CD14-positive monocyte (primary cell): ENCODE measurements around the gene RPS5. TPM values are rescaled to one million over a fixed set of nuclear protein-coding genes. Genes with fewer than 3 reads are reported as not detected.
A peak's percentile ranks its signal among the peaks of the same experiment; 100 is the strongest.

Experiments used
- DNase-seq, 3 donors: peaks; one replicate each; pipeline ENCODE4 v3.0.0-alpha.2; 2011 to 2022
- H2AFZ ChIP-seq: 2 replicates; pipeline ENCODE4 v1.6.0; 2012; ENCODE audit warnings: mild to moderate bottlenecking, low read depth, low read length, inconsistent platforms; ENCODE audit not compliant: insufficient read depth, poor library complexity, severe bottlenecking
- H3K27ac ChIP-seq, 2 donors: 1 replicate in 1 of 2; 2 replicates in 1 of 2; pipeline ENCODE4 v1.5.1; 2012 to 2013; ENCODE audit warnings: low read length in 2 of 2, control low read depth in 1 of 2, inconsistent platforms in 1 of 2, low read depth in 1 of 2, mild to moderate bottlenecking in 1 of 2
- H3K27me3 ChIP-seq, 2 donors: one replicate each; pipeline versions ENCODE4 v1.6.0 to v1.6.1; 2011 to 2013; ENCODE audit warnings: low read length in 2 of 2; ENCODE audit not compliant: control insufficient read depth in 2 of 2, insufficient read depth in 2 of 2
- H3K36me3 ChIP-seq, 2 donors: replicated peaks in 1 of 2; 1 replicate in 1 of 2; 2 replicates in 1 of 2; pipeline versions ENCODE4 v1.5.1 to v1.6.1; 2012 to 2013; ENCODE audit warnings: low read length in 2 of 2, control low read depth in 1 of 2, inconsistent platforms in 1 of 2, mild to moderate bottlenecking in 1 of 2; ENCODE audit not compliant: insufficient read depth in 2 of 2, control insufficient read depth in 1 of 2
- H3K4me1 ChIP-seq, 2 donors: 1 replicate in 1 of 2; 2 replicates in 1 of 2; pipeline versions ENCODE4 v1.5.1 to v1.6.1; 2012 to 2013; ENCODE audit warnings: low read length in 2 of 2, control low read depth in 1 of 2, inconsistent platforms in 1 of 2, mild to moderate bottlenecking in 1 of 2, moderate library complexity in 1 of 2; ENCODE audit not compliant: insufficient read depth in 2 of 2, control insufficient read depth in 1 of 2
- H3K4me2 ChIP-seq: replicated peaks from 2 replicates; pipeline ENCODE3; 2012; ENCODE audit warnings: low read length, moderate library complexity, mild to moderate bottlenecking; ENCODE audit not compliant: poor library complexity, severe bottlenecking; ENCODE audit errors: extremely low read depth
- H3K4me3 ChIP-seq, 3 experiments: fragments of 200-600 bp in 1 of 3; sonication (generic) in 1 of 3; replicated peaks in 1 of 3; 1 replicate in 2 of 3; 2 replicates in 1 of 3; pipeline ENCODE4 v1.5.1; 2011 to 2013; ENCODE audit warnings: low read length in 3 of 3, mild to moderate bottlenecking in 3 of 3, control low read depth in 2 of 3, low read depth in 2 of 3, inconsistent platforms in 1 of 3, moderate library complexity in 1 of 3
- H3K79me2 ChIP-seq: 2 replicates; pipeline ENCODE4 v1.6.0; 2012; ENCODE audit warnings: mild to moderate bottlenecking, control low read depth, inconsistent platforms, low read length, moderate library complexity; ENCODE audit not compliant: insufficient read depth
- H3K9ac ChIP-seq: 2 replicates; pipeline ENCODE4 v1.6.0; 2017; ENCODE audit warnings: low read length, mild to moderate bottlenecking; ENCODE audit not compliant: insufficient read depth, poor library complexity, severe bottlenecking
- H3K9me3 ChIP-seq, 2 donors: replicated peaks in 1 of 2; 1 replicate in 1 of 2; 2 replicates in 1 of 2; pipeline versions ENCODE4 v1.5.1 to v1.6.1; 2012 to 2013; ENCODE audit warnings: low read length in 2 of 2, control low read depth in 1 of 2; ENCODE audit not compliant: control insufficient read depth in 1 of 2, insufficient read depth in 1 of 2
- H4K20me1 ChIP-seq: 2 replicates; pipeline ENCODE4 v1.6.0; 2012; ENCODE audit warnings: mild to moderate bottlenecking, low read length, control low read depth, moderate library complexity; ENCODE audit not compliant: insufficient read depth
- H3K27ac Mint-ChIP-seq, 7 donors: one replicate each; pipeline ENCODE4 v1.8.0; 2020; ENCODE audit warnings: mild to moderate bottlenecking in 7 of 7, mixed read lengths in 7 of 7, moderate library complexity in 6 of 7, inconsistent platforms in 2 of 7
- H3K27me3 Mint-ChIP-seq, 3 donors: one replicate each; pipeline ENCODE4 v1.8.0; 2021 to 2022; ENCODE audit warnings: low read depth in 3 of 3, mild to moderate bottlenecking in 3 of 3, mixed read lengths in 3 of 3, moderate library complexity in 3 of 3, inconsistent platforms in 1 of 3
- H3K36me3 Mint-ChIP-seq, 2 donors: one replicate each; pipeline ENCODE4 v1.8.0; 2020; ENCODE audit warnings: mixed read lengths in 2 of 2, inconsistent platforms in 1 of 2, mild to moderate bottlenecking in 1 of 2
- H3K4me1 Mint-ChIP-seq: one replicate; pipeline ENCODE4 v1.8.0; 2020; ENCODE audit warnings: mild to moderate bottlenecking, mixed read lengths
- H3K4me3 Mint-ChIP-seq, 2 donors: one replicate each; pipeline ENCODE4 v1.8.0; 2020; ENCODE audit warnings: mild to moderate bottlenecking in 2 of 2, mixed read lengths in 2 of 2, moderate library complexity in 1 of 2
- H3K9me3 Mint-ChIP-seq, 7 donors: one replicate each; pipeline ENCODE4 v1.8.0; 2020 to 2022; ENCODE audit warnings: mixed read lengths in 7 of 7, mild to moderate bottlenecking in 6 of 7, moderate library complexity in 6 of 7, inconsistent platforms in 2 of 7
- CTCF ChIP-seq: fragments of 200-600 bp; IDR thresholded peaks from one replicate; pipeline ENCODE4 v1.8.0; 2022; ENCODE audit warnings: antibody characterized with exemption, mild to moderate bottlenecking
- WGBS: methylation state at CpG from one replicate; pipeline ENCODE4 v1.1.5; 2013; ENCODE audit warnings: missing lambda C conversion rate; ENCODE audit not compliant: insufficient coverage; 5-methylcytosine and 5-hydroxymethylcytosine counted together
- intact Hi-C, 2 donors: fragments of 100-400 bp; cut with micrococcal nuclease; formaldehyde crosslinking; loops; one replicate each; pipeline versions ENCODE4 v1.15.0 to v1.15.1; 2023
- polyA plus RNA-seq, 3 donors: library from polyadenylated mRNA; depleted of rRNA in 1 of 3; unstranded in 2 of 3; stranded (reverse) in 1 of 3; fragments of 300-500 nt in 2 of 3; fragments of >200 nt in 1 of 3; fragmentation: Illumina TruSeq in 2 of 3; gene quantifications; 1 replicate in 2 of 3; 2 replicates in 1 of 3; pipeline ENCODE4 v1.2.3, GENCODE V29; 2012 to 2021

The RPS5 gene
- polyA plus RNA-seq, 3 donors, result 485 to 1,381 (median 580) TPM

DNA sequence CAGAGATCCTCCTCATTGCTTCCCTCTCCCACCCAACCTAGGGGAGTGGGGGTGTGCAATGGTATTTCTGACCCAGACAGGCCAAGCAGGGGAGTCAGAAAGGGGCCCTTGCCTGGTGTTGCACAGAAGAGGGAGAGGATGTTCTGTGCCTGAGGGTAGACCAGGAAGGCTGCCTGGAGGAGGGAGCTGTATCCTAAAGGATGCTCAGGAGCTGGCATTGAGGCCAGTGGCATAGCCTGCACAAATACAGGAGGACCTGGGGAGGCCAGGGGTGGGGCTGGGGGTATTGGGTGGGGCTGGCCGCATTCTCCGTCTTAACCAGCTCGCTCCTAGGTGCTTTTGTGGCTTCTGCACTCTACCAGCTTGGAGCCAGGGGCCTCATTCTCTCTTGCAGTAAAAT, 12.8 kb downstream of the RPS5 start:
- Mint-ChIP-seq H3K27me3 (peaks cover 26 to 37% (median 37%) of the 10 kb centered on the region in 3 donors), H3K4me3 (no peak overlapping the region), H3K4me1 (peaks cover 16% of the 10 kb centered on the region), H3K27ac (no peak overlapping the region), H3K36me3 (peaks cover 4 to 6% of the 10 kb centered on the region in 2 donors), H3K9me3 (peaks cover 0 to 11% (median 0%) of the 10 kb centered on the region in 7 donors)
- no peak overlapping the region for H3K4me2 ChIP-seq
- peaks cover 14 to 18% of the 10 kb centered on the region in 2 donors for H3K4me1 ChIP-seq
- intact Hi-C loops, result loop anchor here in 1 of 2 donors (2.0 kb wide), 1 partner anchor 41 kb away; the partner anchor contains the start of gene ZNF132
- no peak overlapping the region for H3K27ac ChIP-seq
- peaks cover 5 to 30% of the 10 kb centered on the region in 2 donors for H3K27me3 ChIP-seq
- H3K4me3 ChIP-seq, result no peak overlapping the region
- H4K20me1 ChIP-seq, result no peaks in the 10 kb centered on the region
- H3K36me3 ChIP-seq, result peaks cover 3 to 4% of the 10 kb centered on the region in 2 donors
- no peaks in the 10 kb centered on the region for H3K9me3 ChIP-seq
- peak overlapping the region; percentile 52 for H2AFZ ChIP-seq
- TF ChIP-seq CTCF, result no peak
- no peaks in the 10 kb centered on the region for H3K79me2 ChIP-seq
- no peak for DNase-seq
- WGBS, result 100% methylated on average over 3 of the region's 3 CpGs
- no peak overlapping the region for H3K9ac ChIP-seq

DNA sequence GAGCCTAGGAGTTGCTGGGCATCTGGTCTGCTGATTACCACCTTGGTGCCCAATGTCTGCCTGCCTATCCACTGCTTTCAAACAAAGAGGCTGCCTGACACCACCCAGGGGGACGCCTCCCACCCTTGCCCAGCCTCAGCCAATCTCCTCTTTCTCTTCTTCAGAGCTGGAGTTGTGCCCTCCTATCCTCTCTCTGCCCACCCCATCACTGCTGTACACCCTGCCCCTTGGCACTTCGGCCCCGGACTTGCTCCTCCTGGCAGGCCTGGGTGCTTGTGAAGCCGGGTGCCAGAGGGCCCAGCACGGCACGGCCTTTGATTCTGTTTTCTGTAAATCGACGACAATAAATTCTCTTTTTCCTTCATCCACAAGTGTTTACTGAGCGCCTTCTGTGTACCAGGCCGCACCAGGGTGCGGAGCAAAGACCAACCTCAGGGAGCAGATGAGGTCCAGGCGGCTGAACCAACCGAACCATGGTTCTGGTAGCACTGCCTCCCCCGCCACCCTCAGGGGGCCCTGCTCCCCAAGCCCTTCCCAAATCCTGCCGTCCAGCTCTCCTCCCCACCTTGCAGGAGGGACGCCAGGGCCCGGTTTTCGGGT, 13.3 kb downstream of the RPS5 start:
- H3K4me3 ChIP-seq, result peak overlapping the region in 2 of 3 experiments; percentile 35 to 72

More for the DNA sequence above, 13.3 kb downstream of the RPS5 start:
- intact Hi-C loops, result loop anchor here in 1 of 2 donors (2.0 kb wide), 1 partner anchor 40 kb away; the partner anchor contains the start of gene ZNF132
- H2AFZ ChIP-seq, result peak overlapping the region; percentile 52
- TF ChIP-seq CTCF, result no peak
- H3K36me3 Mint-ChIP-seq, result peaks cover 0 to 2% of the 10 kb centered on the region in 2 donors
- H3K27me3 Mint-ChIP-seq, result peaks cover 24 to 32% (median 32%) of the 10 kb centered on the region in 3 donors
- H3K36me3 ChIP-seq, result no peaks in the 10 kb centered on the region
- H3K4me1 ChIP-seq, result peaks cover 14 to 18% of the 10 kb centered on the region in 2 donors
- peaks cover 0 to 11% (median 0%) of the 10 kb centered on the region in 7 donors for H3K9me3 Mint-ChIP-seq
- H3K79me2 ChIP-seq, result no peaks in the 10 kb centered on the region
- peaks cover 15% of the 10 kb centered on the region for H3K4me1 Mint-ChIP-seq
- H4K20me1 ChIP-seq, result no peaks in the 10 kb centered on the region
- peak overlapping the region; percentile 66 to 76 for H3K4me3 Mint-ChIP-seq
- peaks cover 5 to 25% of the 10 kb centered on the region in 2 donors for H3K27me3 ChIP-seq
- peak overlapping the region; percentile 69 for H3K4me2 ChIP-seq
- H3K9me3 ChIP-seq, result no peaks in the 10 kb centered on the region
- no peak overlapping the region for H3K27ac ChIP-seq
- DNase-seq, result no peak
- H3K9ac ChIP-seq, result no peak overlapping the region
- peak overlapping the region in 3 of 7 donors; percentile 66 to 78 (median 66) for H3K27ac Mint-ChIP-seq
- WGBS, result 68% methylated on average over 16 of the region's 18 CpGs
